Gastrocnemius medialis (tissue), 4 donors: ENCODE data around the gene VPS26C. TPM values are rescaled to one million over a fixed set of nuclear protein-coding genes. Genes with fewer than 3 reads are reported as not detected.

Source experiments
- ATAC-seq, 2 donors: fragments of 150-250 bp; one replicate each; pipeline ENCODE4 v1.9.1; 2016
- DNase-seq, 2 donors: peaks; one replicate each; pipeline ENCODE4 v3.0.0-alpha.2; 2019
- H3K27ac ChIP-seq, 4 donors: fragments of 200-600 bp; sonication (generic); 1 replicate in 1 of 4; 2 replicates in 3 of 4; pipeline ENCODE4 v1.5.1; 2016 to 2018; ENCODE audit warnings: mild to moderate bottlenecking in 2 of 4, moderate library complexity in 1 of 4
- H3K27me3 ChIP-seq, 3 donors: fragments of 200-600 bp; sonication (generic) in 2 of 3; 1 replicate in 1 of 3; 2 replicates in 2 of 3; pipeline versions ENCODE4 v1.5.1 to v1.6.0; 2016 to 2019; ENCODE audit warnings: mild to moderate bottlenecking in 1 of 3, moderate library complexity in 1 of 3
- H3K36me3 ChIP-seq, 2 donors: fragments of 200-600 bp; sonication (generic) in 1 of 2; one replicate each; pipeline ENCODE4 v1.5.1; 2017 to 2018
- H3K4me1 ChIP-seq, 2 donors: fragments of 200-600 bp; sonication (generic) in 1 of 2; one replicate each; pipeline ENCODE4 v1.5.1; 2016 to 2017; ENCODE audit warnings: mild to moderate bottlenecking in 2 of 2
- H3K4me3 ChIP-seq, 4 donors: fragments of 200-600 bp; sonication (generic) in 3 of 4; 1 replicate in 1 of 4; 2 replicates in 3 of 4; pipeline ENCODE4 v1.5.1; 2016 to 2019; ENCODE audit warnings: mild to moderate bottlenecking in 2 of 4
- H3K9me3 ChIP-seq, 3 donors: fragments of 200-600 bp; sonication (generic) in 2 of 3; 1 replicate in 1 of 3; 2 replicates in 2 of 3; pipeline ENCODE4 v1.5.1; 2016 to 2019
- POLR2A ChIP-seq, 2 donors: fragments of 450-650 bp; IDR thresholded peaks; one replicate each; pipeline ENCODE4 v1.6.1; 2017; ENCODE audit warnings: antibody characterized with exemption in 2 of 2, mild to moderate bottlenecking in 2 of 2, moderate library complexity in 2 of 2
- in situ Hi-C, 4 donors: fragments of 200-750 bp; cut with MboI; loops; one replicate each; pipeline versions ENCODE4 v1.15.0 to v1.8.0; 2017; ENCODE audit warnings: low sequenced_read_pairs in 4 of 4
- intact Hi-C: fragments of 100-400 bp; cut with DNase I; formaldehyde crosslinking; loops from one replicate; pipeline ENCODE4 v1.15.1; 2023; ENCODE audit warnings: low total_unique reads
- total RNA-seq, 4 donors: library from RNA; depleted of rRNA; stranded (reverse); fragments of >200 nt; gene quantifications; one replicate each; pipeline versions ENCODE4 v1.1.0 to v1.2.3, GENCODE V29; 2016
- TF ChIP-seq, protein P1 (sequence below), 5 experiments: fragments of 450-650 bp in 3 of 5; fragments of 200-600 bp in 2 of 5; sonication (generic) in 2 of 5; IDR thresholded peaks in 4 of 5; conservative IDR thresholded peaks in 1 of 5; 1 replicate in 4 of 5; 2 replicates in 1 of 5; pipeline ENCODE4 v1.5.1; 2016 to 2019; ENCODE audit warnings: antibody characterized with exemption in 5 of 5, mild to moderate bottlenecking in 3 of 5, moderate library complexity in 3 of 5

VPS26C gene
- total RNA-seq, 4 donors from 2014 or later: 57.6 to 82.7 (median 75.4) TPM

DNA sequence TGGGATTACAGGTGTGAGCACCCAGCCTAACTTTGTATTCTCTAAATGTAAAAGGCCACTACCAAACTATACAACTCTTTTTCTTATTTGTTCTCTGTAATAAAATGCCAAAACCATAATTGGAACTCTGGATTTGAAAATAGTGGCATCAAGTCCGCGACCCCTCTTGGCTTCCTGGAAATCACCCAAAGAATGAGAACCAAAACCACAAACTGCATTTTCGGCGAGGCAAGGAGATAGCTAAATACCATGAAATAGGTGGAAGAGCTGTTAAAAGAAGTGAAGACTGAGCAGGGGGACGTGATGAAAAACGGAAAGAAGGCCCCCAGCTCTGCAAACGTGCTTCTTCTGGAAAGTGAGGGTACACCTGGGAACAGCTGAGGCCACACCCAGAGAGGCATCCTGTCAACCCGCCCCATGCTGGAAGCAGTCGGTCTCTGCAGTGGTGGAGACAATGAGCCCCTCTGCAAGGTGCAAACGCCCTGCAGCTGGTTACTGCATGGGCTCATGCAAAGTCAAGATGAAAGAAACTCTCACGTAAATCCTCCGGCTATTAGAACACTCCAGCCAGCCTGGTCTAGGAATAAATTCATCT lies 22.5 kb downstream of the VPS26C start:
- ATAC-seq: no peak
- Histone ChIP-seq H3K4me3 (no peak overlapping the region), H3K9me3 (no peaks in the 10 kb centered on the region), H3K27me3 (no peaks in the 10 kb centered on the region), H3K4me1 (peaks cover 5 to 13% of the 10 kb centered on the region in 2 donors), H3K36me3 (peaks cover 0 to 10% of the 10 kb centered on the region in 2 donors), H3K27ac (no peak overlapping the region)
- TF ChIP-seq, protein P1, sequence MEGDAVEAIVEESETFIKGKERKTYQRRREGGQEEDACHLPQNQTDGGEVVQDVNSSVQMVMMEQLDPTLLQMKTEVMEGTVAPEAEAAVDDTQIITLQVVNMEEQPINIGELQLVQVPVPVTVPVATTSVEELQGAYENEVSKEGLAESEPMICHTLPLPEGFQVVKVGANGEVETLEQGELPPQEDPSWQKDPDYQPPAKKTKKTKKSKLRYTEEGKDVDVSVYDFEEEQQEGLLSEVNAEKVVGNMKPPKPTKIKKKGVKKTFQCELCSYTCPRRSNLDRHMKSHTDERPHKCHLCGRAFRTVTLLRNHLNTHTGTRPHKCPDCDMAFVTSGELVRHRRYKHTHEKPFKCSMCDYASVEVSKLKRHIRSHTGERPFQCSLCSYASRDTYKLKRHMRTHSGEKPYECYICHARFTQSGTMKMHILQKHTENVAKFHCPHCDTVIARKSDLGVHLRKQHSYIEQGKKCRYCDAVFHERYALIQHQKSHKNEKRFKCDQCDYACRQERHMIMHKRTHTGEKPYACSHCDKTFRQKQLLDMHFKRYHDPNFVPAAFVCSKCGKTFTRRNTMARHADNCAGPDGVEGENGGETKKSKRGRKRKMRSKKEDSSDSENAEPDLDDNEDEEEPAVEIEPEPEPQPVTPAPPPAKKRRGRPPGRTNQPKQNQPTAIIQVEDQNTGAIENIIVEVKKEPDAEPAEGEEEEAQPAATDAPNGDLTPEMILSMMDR (IDR thresholded peaks at IDR 0.05 in 4 of 5, conservative IDR thresholded peaks at IDR 0.05 in 1 of 5): no peak
- no peak for TF ChIP-seq POLR2A (IDR thresholded peaks at IDR 0.05)
- intact Hi-C loops: no loop called here
- DNase-seq: no peak
- in situ Hi-C loops: no loop called here

- H3K27ac ChIP-seq: no peak overlapping the region
- H3K9me3 ChIP-seq: no peaks in the 10 kb centered on the region
- TF ChIP-seq POLR2A (IDR thresholded peaks at IDR 0.05): no peak
- TF ChIP-seq, protein P1 (IDR thresholded peaks at IDR 0.05 in 4 of 5, conservative IDR thresholded peaks at IDR 0.05 in 1 of 5): no peak
- H3K4me1 ChIP-seq: peaks cover 5 to 6% of the 10 kb centered on the region in 2 donors
- H3K4me3 ChIP-seq: no peak overlapping the region
- intact Hi-C loops: no loop called here
- peaks cover 0 to 11% of the 10 kb centered on the region in 2 donors for H3K36me3 ChIP-seq
- no peaks in the 10 kb centered on the region for H3K27me3 ChIP-seq
- no peak for DNase-seq
- in situ Hi-C loops: no loop called here
- ATAC-seq: no peak
Observed at GRCh38 chr21:37243961-37244360, 23.2 kb downstream of the VPS26C start.

GRCh38 chr21:37241426-37241825 lies 25.7 kb downstream of the VPS26C start:
- H3K4me3 ChIP-seq: no peak overlapping the region
- no peak for DNase-seq
- no peaks in the 10 kb centered on the region for H3K27me3 ChIP-seq
- H3K27ac ChIP-seq: no peak overlapping the region
- no peaks in the 10 kb centered on the region for H3K9me3 ChIP-seq
- no peak for TF ChIP-seq POLR2A (IDR thresholded peaks at IDR 0.05)
- TF ChIP-seq, protein P1 (IDR thresholded peaks at IDR 0.05 in 4 of 5, conservative IDR thresholded peaks at IDR 0.05 in 1 of 5): no peak
- H3K36me3 ChIP-seq: peaks cover 6 to 31% of the 10 kb centered on the region in 2 donors
- no peak for ATAC-seq
- in situ Hi-C loops (no loop called here), intact Hi-C loops (no loop called here)
- no peaks in the 10 kb centered on the region for H3K4me1 ChIP-seq

GRCh38 chr21:37240978-37241377 lies 26.2 kb downstream of the VPS26C start:
- no peak for TF ChIP-seq POLR2A (IDR thresholded peaks at IDR 0.05)
- TF ChIP-seq, protein P1 (IDR thresholded peaks at IDR 0.05 in 4 of 5, conservative IDR thresholded peaks at IDR 0.05 in 1 of 5): no peak
- intact Hi-C loops: no loop called here
- Histone ChIP-seq H3K36me3 (peaks cover 6 to 35% of the 10 kb centered on the region in 2 donors), H3K27me3 (no peaks in the 10 kb centered on the region), H3K4me1 (no peaks in the 10 kb centered on the region), H3K27ac (no peak overlapping the region), H3K4me3 (no peak overlapping the region), H3K9me3 (no peaks in the 10 kb centered on the region)
- in situ Hi-C loops: no loop called here
- ATAC-seq (peak in 1 of 2 donors; percentile 21), DNase-seq (no peak)

GRCh38 chr21:37237764-37238163 lies 29.4 kb downstream of the VPS26C start:
- no peak for TF ChIP-seq POLR2A (IDR thresholded peaks at IDR 0.05)
- TF ChIP-seq, protein P1 (IDR thresholded peaks at IDR 0.05 in 4 of 5, conservative IDR thresholded peaks at IDR 0.05 in 1 of 5): no peak
- no peaks in the 10 kb centered on the region for H3K4me1 ChIP-seq
- H3K9me3 ChIP-seq: no peaks in the 10 kb centered on the region
- no peaks in the 10 kb centered on the region for H3K27me3 ChIP-seq
- intact Hi-C loops (no loop called here), in situ Hi-C loops (no loop called here)
- no peak overlapping the region for H3K27ac ChIP-seq
- H3K36me3 ChIP-seq: peaks cover 6 to 44% of the 10 kb centered on the region in 2 donors
- no peak for ATAC-seq
- no peak overlapping the region for H3K4me3 ChIP-seq
- no peak for DNase-seq
